DLD1 (cell line): ENCODE measurements around the gene UBR4.

Experiments
- in situ Hi-C: cut with HindIII; loops from 2 replicates; pipeline ENCODE4 v1.10.0; 2017; ENCODE audit warnings: low sequenced_read_pairs

Gene UBR4

GRCh38 chr1:19074902-19075721 is 135.0 kb downstream of the UBR4 start:
- in situ Hi-C loops: loop anchor here (25.0 kb wide), 1 partner anchor 163 kb away; the partner anchor contains the start of gene ALDH4A1

GRCh38 chr1:19074361-19074901 is 135.6 kb downstream of the UBR4 start:
- in situ Hi-C loops: no loop called here

- in situ Hi-C loops: no loop called here
Observed at GRCh38 chr1:19073311-19074186, 136.5 kb downstream of the UBR4 start.

GRCh38 chr1:19072285-19072981 is 137.6 kb downstream of the UBR4 start:
- in situ Hi-C loops: no loop called here

GRCh38 chr1:19071674-19072281 is 138.3 kb downstream of the UBR4 start:
- in situ Hi-C loops: no loop called here

- in situ Hi-C loops: no loop called here
Observed at GRCh38 chr1:19070891-19071621, 139.0 kb downstream of the UBR4 start.

- in situ Hi-C loops: no loop called here
Observed at GRCh38 chr1:19070197-19070651, 139.8 kb downstream of the UBR4 start.

- in situ Hi-C loops: no loop called here
Observed at GRCh38 chr1:19068639-19069276, 141.3 kb downstream of the UBR4 start.

- in situ Hi-C loops: no loop called here
Observed at GRCh38 chr1:19067912-19068638, 142.0 kb downstream of the UBR4 start.

GRCh38 chr1:19067182-19067911 is 142.7 kb downstream of the UBR4 start:
- in situ Hi-C loops: no loop called here

- in situ Hi-C loops: no loop called here
Observed at GRCh38 chr1:19066874-19067181, 143.2 kb downstream of the UBR4 start.

- in situ Hi-C loops: no loop called here
Observed at GRCh38 chr1:19066248-19066873, 143.7 kb downstream of the UBR4 start.

GRCh38 chr1:19065526-19066247 is 144.4 kb downstream of the UBR4 start:
- in situ Hi-C loops: no loop called here

GRCh38 chr1:19064906-19065450 is 145.1 kb downstream of the UBR4 start:
- in situ Hi-C loops: no loop called here

- in situ Hi-C loops: no loop called here
Observed at GRCh38 chr1:19063122-19063521, 146.9 kb downstream of the UBR4 start.

GRCh38 chr1:19062258-19063029 is 147.6 kb downstream of the UBR4 start:
- in situ Hi-C loops: no loop called here
